NCI-H524 (cell line): ENCODE measurements around the gene IPPK.
A peak's percentile ranks its signal among the peaks of the same experiment; 100 is the strongest.
"Not testable (repeated sequence)": the region's sequence is repeated elsewhere in the genome, so short reads cannot be mapped to it uniquely, and the experiment has no call there.

ENCODE experiments used
- DNase-seq, 2 experiments: peaks; one replicate each; lab custom pipeline; 2025; lab: John Stamatoyannopoulos, UW

IPPK gene

GRCh38 chr9:92638621-92639101, 31.3 kb downstream of the IPPK start:
- DNase-seq = no peak

- no peak for DNase-seq
Observed at GRCh38 chr9:92637886-92638620, 31.9 kb downstream of the IPPK start.

GRCh38 chr9:92637326-92637725, 32.6 kb downstream of the IPPK start:
- DNase-seq = no peak

- no peak for DNase-seq
Observed at GRCh38 chr9:92636627-92637026, 33.3 kb downstream of the IPPK start.

GRCh38 chr9:92635760-92636159, 34.2 kb downstream of the IPPK start:
- DNase-seq = no peak

GRCh38 chr9:92634712-92635605, 35.0 kb downstream of the IPPK start:
- peak; percentile 13 to 69 for DNase-seq

- DNase-seq = no peak
Observed at GRCh38 chr9:92633614-92634278, 36.2 kb downstream of the IPPK start.

GRCh38 chr9:92632641-92633040, 37.3 kb downstream of the IPPK start:
- DNase-seq = no peak

- no peak for DNase-seq
Observed at GRCh38 chr9:92631452-92632343, 38.2 kb downstream of the IPPK start.

- no peak for DNase-seq
Observed at GRCh38 chr9:92627651-92628050, 42.3 kb downstream of the IPPK start.

GRCh38 chr9:92626484-92626883, 43.4 kb downstream of the IPPK start:
- no peak for DNase-seq

- not testable (repeated sequence) for DNase-seq
Observed at GRCh38 chr9:92623936-92624335, 46.0 kb downstream of the IPPK start.

- no peak for DNase-seq
Observed at GRCh38 chr9:92620845-92621244, 49.1 kb downstream of the IPPK start.

GRCh38 chr9:92619601-92620300, 50.2 kb downstream of the IPPK start:
- no peak for DNase-seq

- no peak for DNase-seq
Observed at GRCh38 chr9:92618633-92619225, 51.2 kb downstream of the IPPK start.

GRCh38 chr9:92617951-92618510, 51.9 kb downstream of the IPPK start:
- DNase-seq = no peak

- no peak for DNase-seq
Observed at GRCh38 chr9:92617195-92617813, 52.6 kb downstream of the IPPK start.

GRCh38 chr9:92616655-92617111, 53.2 kb downstream of the IPPK start:
- no peak for DNase-seq

GRCh38 chr9:92616199-92616641, 53.7 kb downstream of the IPPK start:
- no peak for DNase-seq
